Measurements from ENCODE around the gene SUPT3H. TPM values are rescaled to one million over a fixed set of nuclear protein-coding genes. Genes with fewer than 3 reads are reported as not detected.

SUPT3H gene
- total and polyA plus RNA-seq, 2 of the 8 experiments (the other 6 are each of a cell fraction or from before 2014, with no cell fraction given), result 18.8 to 23.0 TPM

- TF ChIP-seq CHD7 (IDR thresholded peaks at IDR 0.05; ENCODE audit: insufficient replicate concordance, low read length) (no peak), KDM4A (IDR thresholded peaks at IDR 0.05; ENCODE audit: low read depth, low read length, severe bottlenecking) (no peak), SAP30 (IDR thresholded peaks at IDR 0.05; ENCODE audit: insufficient read depth, insufficient replicate concordance, low read length) (no peak), SP2 (IDR thresholded peaks at IDR 0.05; ENCODE audit: low read length) (no peak), RNF2 (IDR thresholded peaks at IDR 0.05; ENCODE audit: borderline replicate concordance, low read depth, low read length, missing control alignments, poor library complexity, severe bottlenecking) (no peak)
Measured at GRCh38 chr6:44809258-44809657, 568.5 kb downstream of the SUPT3H start (continued).
